SK-N-MC (cell line): Measurements from ENCODE around the gene CLPSL1.

ENCODE experiments used
- EZH2 ChIP-seq: fragments of 200-600 bp; sonication (generic); IDR thresholded peaks from one replicate; pipeline ENCODE4 v1.6.1; 2017; ENCODE audit warnings: antibody characterized with exemption
- FOXP2 ChIP-seq: optimal IDR thresholded peaks from 2 replicates; pipeline ENCODE3; 2011; ENCODE audit warnings: mild to moderate bottlenecking, moderate library complexity; ENCODE audit not compliant: insufficient read depth; ENCODE audit errors: extremely low read length, control extremely low read depth
- POLR2AphosphoS5 ChIP-seq: IDR thresholded peaks from 2 replicates; pipeline ENCODE4 v1.6.1; 2012; ENCODE audit warnings: mild to moderate bottlenecking, low read depth, low read length, borderline replicate concordance

DNA sequence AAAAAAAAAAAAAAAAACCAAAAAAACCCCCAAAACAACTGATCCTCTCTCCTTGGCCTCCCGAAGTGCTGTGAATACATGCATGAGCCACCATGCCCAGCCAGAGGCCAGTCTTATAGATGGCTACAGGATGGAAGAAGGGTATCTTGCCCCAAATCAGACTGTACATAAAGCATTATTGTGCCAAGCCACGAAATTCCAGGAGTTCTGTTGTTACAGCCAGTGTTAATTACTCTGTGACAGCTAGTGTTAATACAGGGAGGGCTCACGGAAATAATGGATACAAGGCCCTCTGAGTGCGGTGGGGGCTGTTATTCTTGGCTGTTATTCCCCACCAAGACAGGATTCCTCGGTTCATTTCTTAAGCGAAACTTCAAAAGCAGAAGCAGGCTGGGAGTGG lies 5.8 kb upstream of the CLPSL1 start:
- no peak for TF ChIP-seq EZH2
- TF ChIP-seq POLR2AphosphoS5, result no peak
- no peak for TF ChIP-seq FOXP2
